Embryonic facial prominence (tissue), 1 donor: Measurements from ENCODE around the gene FCHSD1.

Source experiments
- DNase-seq: peaks from one replicate; pipeline ENCODE4 v3.0.0-alpha.2; 2016; ENCODE audit errors: extremely low spot score

FCHSD1 gene

GRCh38 chr5:141650851-141651727, at the start of gene FCHSD1:
Gene FCHSD1, minus strand, starts transcription at chr5:141651418. Its CDS starts 50 bp downstream, at chr5:141651368.
- no peak for DNase-seq

GRCh38 chr5:141697586-141697985, 46.4 kb upstream of the FCHSD1 start:
- DNase-seq = no peak

- DNase-seq = no peak
Measured at GRCh38 chr5:141696431-141696830, 45.2 kb upstream of the FCHSD1 start.

- DNase-seq = no peak
Measured at GRCh38 chr5:141695627-141696215, 44.5 kb upstream of the FCHSD1 start.

- no peak for DNase-seq
Measured at GRCh38 chr5:141694479-141694878, 43.3 kb upstream of the FCHSD1 start.

GRCh38 chr5:141692919-141693725, 41.9 kb upstream of the FCHSD1 start:
- DNase-seq = no peak

GRCh38 chr5:141692533-141692888, 41.3 kb upstream of the FCHSD1 start:
- DNase-seq = no peak

- DNase-seq = peak; percentile 64
Measured at GRCh38 chr5:141691867-141692532, 40.8 kb upstream of the FCHSD1 start.

- DNase-seq = no peak
Measured at GRCh38 chr5:141691286-141691866, 40.2 kb upstream of the FCHSD1 start.

GRCh38 chr5:141686648-141687416, 35.6 kb upstream of the FCHSD1 start:
- DNase-seq = no peak

GRCh38 chr5:141685591-141685990, 34.4 kb upstream of the FCHSD1 start:
- DNase-seq = no peak

GRCh38 chr5:141683596-141684141, 32.5 kb upstream of the FCHSD1 start:
- DNase-seq = no peak

- DNase-seq = no peak
Measured at GRCh38 chr5:141681695-141682641, 30.8 kb upstream of the FCHSD1 start, which contains the start of gene ARAP3. Gene ARAP3, minus strand, starts transcription at chr5:141682230. Its CDS starts 1,744 bp downstream, at chr5:141680486.

- DNase-seq = no peak
Measured at GRCh38 chr5:141681295-141681694, 30.1 kb upstream of the FCHSD1 start.

- DNase-seq = no peak
Measured at GRCh38 chr5:141680751-141681201, 29.6 kb upstream of the FCHSD1 start.

GRCh38 chr5:141680178-141680577, 29.0 kb upstream of the FCHSD1 start:
- no peak for DNase-seq

GRCh38 chr5:141677415-141677814, 26.2 kb upstream of the FCHSD1 start:
- DNase-seq = no peak

- no peak for DNase-seq
Measured at GRCh38 chr5:141675672-141676071, 24.5 kb upstream of the FCHSD1 start.

GRCh38 chr5:141674747-141675146, 23.5 kb upstream of the FCHSD1 start:
- DNase-seq = no peak
